ENCODE measurements around the gene MRPL20.
"Not testable (repeated sequence)": the region's sequence is repeated elsewhere in the genome, so short reads cannot be mapped to it uniquely, and the experiment has no call there.

GRCh38 chr1:1402901-1403392 lies 4.1 kb downstream of the MRPL20 start:
- TF ChIP-seq CTCF (IDR thresholded peaks at IDR 0.05); ZFX (IDR thresholded peaks at IDR 0.05; ENCODE audit: borderline replicate concordance): not testable (repeated sequence)

Data from 22Rv1 (cell line).